A673 (cell line): ENCODE results near the gene OTOGL.

Experiments used
- CTCF ChIP-seq: fragments of 300-800, 200-600 bp; sonication (generic); conservative IDR thresholded peaks from 2 replicates; pipeline ENCODE4 v1.5.1; 2017; ENCODE audit warnings: low read depth, mild to moderate bottlenecking, antibody characterized with exemption, low read length, moderate library complexity, mixed read lengths
- EZH2 ChIP-seq: fragments of 200-600 bp; sonication (generic); IDR thresholded peaks from 2 replicates; pipeline ENCODE4 v1.6.1; 2017; ENCODE audit warnings: borderline replicate concordance, low read depth, mild to moderate bottlenecking, mixed read lengths, antibody characterized with exemption, low read length; ENCODE audit not compliant: poor library complexity, severe bottlenecking

- TF ChIP-seq CTCF (no peak), EZH2 (no peak)
These were observed 140.5 kb downstream of the OTOGL start for GRCh38 chr12:80239867-80240266.
